ENCODE measurements around the gene ALOX5AP. TPM values are rescaled to one million over a fixed set of nuclear protein-coding genes. Genes with fewer than 3 reads are reported as not detected.
A peak's percentile ranks its signal among the peaks of the same experiment; 100 is the strongest.

Gene ALOX5AP
- total and polyA plus RNA-seq, 4 donors = 3.5 to 6.7 (median 4.1) TPM

DNA sequence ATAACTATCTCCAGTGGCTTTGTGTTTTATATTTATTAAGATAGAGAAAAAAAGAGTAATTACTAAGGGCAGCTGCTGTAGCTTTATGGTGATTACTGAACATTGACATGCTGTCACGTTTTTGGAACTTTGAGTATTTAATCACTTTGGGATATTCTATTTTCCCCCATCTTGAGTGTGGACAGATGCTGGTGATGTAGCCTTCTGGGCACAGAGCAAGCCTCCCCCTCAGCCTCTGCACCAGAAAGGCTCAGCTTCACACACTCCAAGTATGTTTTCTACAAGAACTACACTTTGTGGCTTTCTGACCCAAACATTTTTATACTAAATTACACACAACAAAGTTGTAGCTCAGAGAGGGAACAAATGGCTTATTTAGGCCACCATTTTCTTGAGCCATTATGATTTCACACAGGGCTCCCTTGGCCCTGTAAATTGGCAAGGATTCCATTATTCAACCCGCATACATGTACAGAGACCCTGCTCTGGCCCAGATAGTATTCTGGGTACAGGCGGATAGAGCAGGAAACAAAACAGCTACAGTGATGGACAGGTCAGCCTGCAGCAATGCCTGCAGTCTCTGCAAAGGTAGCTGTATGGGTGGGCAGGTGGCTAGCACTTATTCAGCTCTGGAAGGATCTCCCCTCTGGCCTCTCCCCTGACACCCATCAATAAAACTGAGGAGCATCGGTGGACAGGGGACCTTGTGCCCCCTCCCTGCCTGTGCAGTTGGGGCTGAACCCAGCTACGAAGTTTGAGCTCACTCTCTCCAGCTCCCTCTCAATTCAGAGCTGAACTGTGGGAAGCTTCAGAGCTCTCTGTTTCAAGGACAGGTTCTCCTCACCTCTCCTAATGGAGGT lies 1.3 kb downstream of the ALOX5AP start:
- Histone ChIP-seq H3K9ac (ENCODE audit: low read depth in 1 of 2, low read length in 2 of 2) (peak overlapping the region in 1 of 2 donors; percentile 54), H3K36me3 (ENCODE audit: control insufficient read depth in 4 of 4, insufficient read depth in 3 of 4, low read depth in 1 of 4, low read length in 3 of 4) (no peaks in the 10 kb centered on the region), H3K27me3 (ENCODE audit: control insufficient read depth in 4 of 4, insufficient read depth in 4 of 4, low read length in 3 of 4) (no peaks in the 10 kb centered on the region), H3K9me3 (ENCODE audit: control insufficient read depth in 4 of 4, low read length in 3 of 4) (no peaks in the 10 kb centered on the region), H3K4me3 (ENCODE audit: low read depth in 1 of 3, low read length in 3 of 3) (no peak overlapping the region), H3K27ac (ENCODE audit: low read depth in 1 of 2, low read length in 2 of 2) (peak overlapping the region in 1 of 2 donors; percentile 61), H3K4me1 (ENCODE audit: control insufficient read depth in 4 of 4, insufficient read depth in 4 of 4, low read length in 3 of 4) (no peaks in the 10 kb centered on the region)
- no peak for DNase-seq (ENCODE audit: low spot score)
- 76% methylated on average over 5 of the region's 5 CpGs for WGBS
- TF ChIP-seq, protein P1, sequence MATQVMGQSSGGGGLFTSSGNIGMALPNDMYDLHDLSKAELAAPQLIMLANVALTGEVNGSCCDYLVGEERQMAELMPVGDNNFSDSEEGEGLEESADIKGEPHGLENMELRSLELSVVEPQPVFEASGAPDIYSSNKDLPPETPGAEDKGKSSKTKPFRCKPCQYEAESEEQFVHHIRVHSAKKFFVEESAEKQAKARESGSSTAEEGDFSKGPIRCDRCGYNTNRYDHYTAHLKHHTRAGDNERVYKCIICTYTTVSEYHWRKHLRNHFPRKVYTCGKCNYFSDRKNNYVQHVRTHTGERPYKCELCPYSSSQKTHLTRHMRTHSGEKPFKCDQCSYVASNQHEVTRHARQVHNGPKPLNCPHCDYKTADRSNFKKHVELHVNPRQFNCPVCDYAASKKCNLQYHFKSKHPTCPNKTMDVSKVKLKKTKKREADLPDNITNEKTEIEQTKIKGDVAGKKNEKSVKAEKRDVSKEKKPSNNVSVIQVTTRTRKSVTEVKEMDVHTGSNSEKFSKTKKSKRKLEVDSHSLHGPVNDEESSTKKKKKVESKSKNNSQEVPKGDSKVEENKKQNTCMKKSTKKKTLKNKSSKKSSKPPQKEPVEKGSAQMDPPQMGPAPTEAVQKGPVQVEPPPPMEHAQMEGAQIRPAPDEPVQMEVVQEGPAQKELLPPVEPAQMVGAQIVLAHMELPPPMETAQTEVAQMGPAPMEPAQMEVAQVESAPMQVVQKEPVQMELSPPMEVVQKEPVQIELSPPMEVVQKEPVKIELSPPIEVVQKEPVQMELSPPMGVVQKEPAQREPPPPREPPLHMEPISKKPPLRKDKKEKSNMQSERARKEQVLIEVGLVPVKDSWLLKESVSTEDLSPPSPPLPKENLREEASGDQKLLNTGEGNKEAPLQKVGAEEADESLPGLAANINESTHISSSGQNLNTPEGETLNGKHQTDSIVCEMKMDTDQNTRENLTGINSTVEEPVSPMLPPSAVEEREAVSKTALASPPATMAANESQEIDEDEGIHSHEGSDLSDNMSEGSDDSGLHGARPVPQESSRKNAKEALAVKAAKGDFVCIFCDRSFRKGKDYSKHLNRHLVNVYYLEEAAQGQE (IDR thresholded peaks at IDR 0.05) = no peak
- TF ChIP-seq FOXA1 (IDR thresholded peaks at IDR 0.05) (no peak), HNF4G (IDR thresholded peaks at IDR 0.05) (no peak), EGR1 (IDR thresholded peaks at IDR 0.05; ENCODE audit: low read depth in 2 of 2) (no peak), RAD21 (IDR thresholded peaks at IDR 0.05) (no peak), TAF1 (conservative IDR thresholded peaks at IDR 0.05) (no peak), GABPA (IDR thresholded peaks at IDR 0.05 in 1 of 2, conservative IDR thresholded peaks at IDR 0.05 in 1 of 2) (no peak), ATF3 (IDR thresholded peaks at IDR 0.05) (no peak), FOXA2 (IDR thresholded peaks at IDR 0.05) (no peak)
- TF ChIP-seq, protein P2, sequence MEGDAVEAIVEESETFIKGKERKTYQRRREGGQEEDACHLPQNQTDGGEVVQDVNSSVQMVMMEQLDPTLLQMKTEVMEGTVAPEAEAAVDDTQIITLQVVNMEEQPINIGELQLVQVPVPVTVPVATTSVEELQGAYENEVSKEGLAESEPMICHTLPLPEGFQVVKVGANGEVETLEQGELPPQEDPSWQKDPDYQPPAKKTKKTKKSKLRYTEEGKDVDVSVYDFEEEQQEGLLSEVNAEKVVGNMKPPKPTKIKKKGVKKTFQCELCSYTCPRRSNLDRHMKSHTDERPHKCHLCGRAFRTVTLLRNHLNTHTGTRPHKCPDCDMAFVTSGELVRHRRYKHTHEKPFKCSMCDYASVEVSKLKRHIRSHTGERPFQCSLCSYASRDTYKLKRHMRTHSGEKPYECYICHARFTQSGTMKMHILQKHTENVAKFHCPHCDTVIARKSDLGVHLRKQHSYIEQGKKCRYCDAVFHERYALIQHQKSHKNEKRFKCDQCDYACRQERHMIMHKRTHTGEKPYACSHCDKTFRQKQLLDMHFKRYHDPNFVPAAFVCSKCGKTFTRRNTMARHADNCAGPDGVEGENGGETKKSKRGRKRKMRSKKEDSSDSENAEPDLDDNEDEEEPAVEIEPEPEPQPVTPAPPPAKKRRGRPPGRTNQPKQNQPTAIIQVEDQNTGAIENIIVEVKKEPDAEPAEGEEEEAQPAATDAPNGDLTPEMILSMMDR (IDR thresholded peaks at IDR 0.05; ENCODE audit: low read depth, low read length, missing input control) = no peak
- TF ChIP-seq, protein P3, sequence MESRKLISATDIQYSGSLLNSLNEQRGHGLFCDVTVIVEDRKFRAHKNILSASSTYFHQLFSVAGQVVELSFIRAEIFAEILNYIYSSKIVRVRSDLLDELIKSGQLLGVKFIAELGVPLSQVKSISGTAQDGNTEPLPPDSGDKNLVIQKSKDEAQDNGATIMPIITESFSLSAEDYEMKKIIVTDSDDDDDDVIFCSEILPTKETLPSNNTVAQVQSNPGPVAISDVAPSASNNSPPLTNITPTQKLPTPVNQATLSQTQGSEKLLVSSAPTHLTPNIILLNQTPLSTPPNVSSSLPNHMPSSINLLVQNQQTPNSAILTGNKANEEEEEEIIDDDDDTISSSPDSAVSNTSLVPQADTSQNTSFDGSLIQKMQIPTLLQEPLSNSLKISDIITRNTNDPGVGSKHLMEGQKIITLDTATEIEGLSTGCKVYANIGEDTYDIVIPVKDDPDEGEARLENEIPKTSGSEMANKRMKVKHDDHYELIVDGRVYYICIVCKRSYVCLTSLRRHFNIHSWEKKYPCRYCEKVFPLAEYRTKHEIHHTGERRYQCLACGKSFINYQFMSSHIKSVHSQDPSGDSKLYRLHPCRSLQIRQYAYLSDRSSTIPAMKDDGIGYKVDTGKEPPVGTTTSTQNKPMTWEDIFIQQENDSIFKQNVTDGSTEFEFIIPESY (IDR thresholded peaks at IDR 0.05) = no peak

DNA sequence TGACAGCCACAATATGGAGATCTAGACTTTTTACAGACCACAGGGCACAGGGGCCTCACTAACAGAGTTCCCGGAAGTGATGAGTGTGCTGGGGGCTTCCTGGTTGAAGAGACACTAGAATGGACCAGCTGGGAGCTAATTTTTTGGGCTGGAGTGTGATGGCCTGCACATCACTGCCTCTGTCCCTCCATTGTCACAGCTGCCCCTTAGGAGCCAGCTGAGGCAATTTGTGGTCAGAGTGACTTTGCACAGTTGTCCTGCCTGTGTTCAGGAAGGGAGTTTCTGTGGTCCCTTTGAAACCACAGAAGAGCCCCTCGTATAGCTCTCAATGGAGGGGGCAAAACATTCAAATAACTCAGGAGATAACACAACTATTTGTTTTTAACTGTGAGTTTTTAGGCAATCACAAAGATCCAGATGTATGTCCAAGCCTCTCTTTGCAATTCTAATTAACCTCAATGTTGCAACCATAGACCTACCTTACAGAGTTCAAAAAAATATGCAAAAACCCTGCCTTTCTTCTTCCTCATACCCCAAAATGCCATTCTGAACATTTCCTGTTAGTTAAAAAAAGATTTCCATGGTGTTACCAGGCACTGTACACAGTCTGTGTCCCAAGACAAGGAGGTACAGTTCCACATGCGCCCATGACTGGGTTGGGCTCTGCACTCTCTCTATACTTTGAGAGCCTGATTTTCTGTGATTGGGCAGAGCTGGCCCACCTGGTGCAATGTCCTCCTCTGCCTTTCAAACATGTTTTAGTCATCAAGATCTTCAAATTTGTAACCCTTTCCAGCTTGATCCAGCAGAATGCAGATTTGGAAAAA lies 2.4 kb downstream of the ALOX5AP start:
- no peaks in the 10 kb centered on the region for H3K9me3 ChIP-seq (ENCODE audit: control insufficient read depth in 4 of 4, low read length in 3 of 4)
- DNase-seq (ENCODE audit: low spot score) = no peak
- TF ChIP-seq FOXA2 (IDR thresholded peaks at IDR 0.05) (no peak), RAD21 (IDR thresholded peaks at IDR 0.05) (no peak), FOXA1 (IDR thresholded peaks at IDR 0.05) (no peak), JUND (IDR thresholded peaks at IDR 0.05) (no peak), EGR1 (IDR thresholded peaks at IDR 0.05; ENCODE audit: low read depth in 2 of 2) (no peak), RXRA (IDR thresholded peaks at IDR 0.05) (no peak), TAF1 (conservative IDR thresholded peaks at IDR 0.05) (no peak), HNF4G (IDR thresholded peaks at IDR 0.05) (no peak), HNF4A (conservative IDR thresholded peaks at IDR 0.05) (no peak)
- TF ChIP-seq, protein P2 (IDR thresholded peaks at IDR 0.05; ENCODE audit: low read depth, low read length, missing input control) = no peak
- TF ChIP-seq, protein P4, sequence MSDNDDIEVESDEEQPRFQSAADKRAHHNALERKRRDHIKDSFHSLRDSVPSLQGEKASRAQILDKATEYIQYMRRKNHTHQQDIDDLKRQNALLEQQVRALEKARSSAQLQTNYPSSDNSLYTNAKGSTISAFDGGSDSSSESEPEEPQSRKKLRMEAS (IDR thresholded peaks at IDR 0.05) = no peak
- TF ChIP-seq, protein P3 (IDR thresholded peaks at IDR 0.05) = no peak
- no peak overlapping the region for H3K9ac ChIP-seq (ENCODE audit: low read depth in 1 of 2, low read length in 2 of 2)
- H3K4me3 ChIP-seq (ENCODE audit: low read depth in 1 of 3, low read length in 3 of 3) = no peak overlapping the region
- no peaks in the 10 kb centered on the region for H3K36me3 ChIP-seq (ENCODE audit: control insufficient read depth in 4 of 4, insufficient read depth in 3 of 4, low read depth in 1 of 4, low read length in 3 of 4)
- peak overlapping the region; percentile 4 to 61 for H3K27ac ChIP-seq (ENCODE audit: low read depth in 1 of 2, low read length in 2 of 2)
- H3K4me1 ChIP-seq (ENCODE audit: control insufficient read depth in 4 of 4, insufficient read depth in 4 of 4, low read length in 3 of 4) = no peaks in the 10 kb centered on the region
- no peaks in the 10 kb centered on the region for H3K27me3 ChIP-seq (ENCODE audit: control insufficient read depth in 4 of 4, insufficient read depth in 4 of 4, low read length in 3 of 4)
- 79% methylated on average over 3 of the region's 3 CpGs for WGBS

All from liver (tissue), 9 donors.